HL-60 (cell line): Measurements from ENCODE around the gene DYNC1I1.

Experiments
- DNase-seq, 2 experiments: peaks; one replicate each; pipeline ENCODE4 v3.0.0-alpha.2; 2010 to 2020; ENCODE audit warnings: low read depth in 1 of 2, low spot score in 1 of 2
- H3K27ac ChIP-seq: fragments of 250-450 bp; sonication (Bioruptor Pico); replicated peaks from 2 replicates; pipeline ENCODE4 v1.5.1; 2020; ENCODE audit warnings: mild to moderate bottlenecking, moderate library complexity
- H3K27me3 ChIP-seq: fragments of 250-450 bp; sonication (Bioruptor Pico); 2 replicates; pipeline ENCODE4 v1.5.1; 2021; ENCODE audit warnings: mild to moderate bottlenecking, moderate library complexity; ENCODE audit not compliant: insufficient read depth, poor library complexity, severe bottlenecking
- H3K4me3 ChIP-seq: replicated peaks from 2 replicates; pipeline ENCODE4 v1.5.1; 2011; ENCODE audit warnings: mild to moderate bottlenecking, control low read depth, low read length; ENCODE audit not compliant: insufficient read depth
- CTCF ChIP-seq: IDR thresholded peaks from one replicate; pipeline ENCODE4 v1.5.1; 2011; ENCODE audit warnings: low read length, control low read depth, inconsistent platforms; ENCODE audit not compliant: insufficient read depth
- GABPA ChIP-seq: IDR thresholded peaks from 2 replicates; pipeline ENCODE4 v1.6.1; 2012; ENCODE audit warnings: low read depth
- POLR2AphosphoS5 ChIP-seq: IDR thresholded peaks from 2 replicates; pipeline ENCODE4 v1.6.1; 2012; ENCODE audit warnings: low read depth
- REST ChIP-seq: IDR thresholded peaks from 2 replicates; pipeline ENCODE4 v1.6.1; 2012; ENCODE audit warnings: low read depth; ENCODE audit not compliant: insufficient replicate concordance
- SPI1 ChIP-seq: IDR thresholded peaks from 2 replicates; pipeline ENCODE4 v1.6.1; 2012; ENCODE audit warnings: low read depth, mild to moderate bottlenecking, borderline replicate concordance

The DYNC1I1 gene

GRCh38 chr7:95951997-95952795 lies 179.8 kb downstream of the DYNC1I1 start:
- no peak for DNase-seq
- Histone ChIP-seq H3K4me3 (no peak overlapping the region), H3K27ac (no peak overlapping the region), H3K27me3 (no peaks in the 10 kb centered on the region)
- TF ChIP-seq GABPA (no peak), SPI1 (no peak), REST (no peak), CTCF (no peak), POLR2AphosphoS5 (no peak)

- TF ChIP-seq CTCF (no peak), GABPA (no peak), REST (no peak), POLR2AphosphoS5 (no peak), SPI1 (no peak)
- Histone ChIP-seq H3K4me3 (no peak overlapping the region), H3K27ac (no peak overlapping the region), H3K27me3 (no peaks in the 10 kb centered on the region)
- no peak for DNase-seq
Observed at GRCh38 chr7:95952851-95953250, 180.5 kb downstream of the DYNC1I1 start.

- Histone ChIP-seq H3K4me3 (no peak overlapping the region), H3K27me3 (no peaks in the 10 kb centered on the region), H3K27ac (no peak overlapping the region)
- no peak for TF ChIP-seq CTCF
- no peak for TF ChIP-seq GABPA
- no peak for TF ChIP-seq REST
- TF ChIP-seq POLR2AphosphoS5: no peak
- no peak for TF ChIP-seq SPI1
- DNase-seq: no peak
Observed at GRCh38 chr7:95955748-95956147, 183.4 kb downstream of the DYNC1I1 start.
